ENCODE results near the gene ZNF444. TPM values are rescaled to one million over a fixed set of nuclear protein-coding genes. Genes with fewer than 3 reads are reported as not detected.

ZNF444 gene
- polyA plus RNA-seq (2013, experiment 1 of 2), result 19.9 TPM
- 20.3 TPM for polyA plus RNA-seq (2013, experiment 2 of 2)

DNA sequence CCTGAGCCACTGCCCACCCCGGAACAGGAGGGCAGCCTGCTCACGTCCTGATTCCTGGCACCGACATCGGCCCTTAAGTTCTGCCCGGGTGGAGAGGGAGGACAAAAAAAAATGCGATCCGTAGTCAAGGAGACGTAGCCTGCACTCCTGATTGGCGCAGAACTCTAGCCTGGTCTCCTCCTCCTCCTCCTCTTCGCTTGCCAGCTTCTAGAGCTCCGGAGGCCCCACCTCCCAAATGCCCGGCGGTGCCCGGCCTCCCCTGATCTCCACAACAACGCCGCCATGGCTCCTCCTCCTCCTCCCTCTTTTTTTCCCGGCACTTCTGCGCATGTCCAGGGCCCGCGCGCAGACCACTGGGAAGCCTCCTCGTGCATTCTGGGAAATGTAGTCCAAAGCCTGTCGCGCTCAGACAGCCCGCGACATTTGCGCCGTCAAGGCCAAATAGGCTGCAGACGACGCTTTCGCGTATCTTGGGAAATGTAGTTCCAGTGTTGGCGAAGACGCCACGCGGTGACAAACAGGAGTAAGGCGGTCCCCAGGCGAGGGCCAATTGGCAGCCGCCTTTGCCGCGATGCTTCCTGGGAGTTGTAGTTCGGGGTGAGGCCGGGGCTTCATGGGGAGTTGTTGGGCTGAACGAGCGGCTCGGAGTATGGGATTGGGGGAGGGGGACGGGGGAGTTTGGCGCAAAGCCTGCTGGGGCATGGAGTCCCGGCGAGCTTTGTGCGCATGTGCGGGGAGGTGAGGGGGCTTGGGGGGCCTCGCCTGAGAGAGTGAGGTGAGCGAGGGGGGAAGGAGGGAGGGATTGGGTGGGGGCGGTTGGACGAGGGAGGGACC, at the start of gene ZNF444:
TSS of gene ZNF444 (plus strand) at position 705 of the 834 bp plus-strand sequence. CDS start 5,625 bp downstream, outside the sequence.
- WGBS (ENCODE audit: extremely low coverage, insufficient coverage, low lambda C conversion rate), result no CpG with 5 or more reads among the region's 56 CpGs
- Histone ChIP-seq H3K4me1 (ENCODE audit: control insufficient read depth, low read depth, low read length) (no peaks in the 10 kb centered on the region), H3K23ac (ENCODE audit: low read length) (no peak within 1 kb of the TSS), H3K36me3 (ENCODE audit: control insufficient read depth, insufficient read depth, low read length) (no peaks in the 10 kb centered on the region), H3K79me1 (ENCODE audit: low read length) (peaks cover 19% of the 10 kb centered on the region), H2AK5ac (ENCODE audit: low read length) (no peak within 1 kb of the TSS), H2BK15ac (replicated peaks; ENCODE audit: low read depth) (no peak within 1 kb of the TSS), H3K9ac (ENCODE audit: low read length) (peak within 1 kb of the TSS; percentile 52), H3K56ac (ENCODE audit: low read length) (peak within 1 kb of the TSS; percentile 85), H3K4ac (ENCODE audit: low read depth, low read length) (peak within 1 kb of the TSS; percentile 85), H3K4me2 (ENCODE audit: low read length) (peak within 1 kb of the TSS; percentile 47), H3K27ac (ENCODE audit: low read depth, low read length) (no peak within 1 kb of the TSS), H4K8ac (ENCODE audit: low read depth, low read length) (peak within 1 kb of the TSS; percentile 77), H2BK120ac (ENCODE audit: low read depth, low read length) (peak within 1 kb of the TSS; percentile 46), H3K18ac (ENCODE audit: low read length) (peak within 1 kb of the TSS; percentile 81), H4K5ac (ENCODE audit: low read length) (no peak within 1 kb of the TSS), H3K79me2 (ENCODE audit: control insufficient read depth, insufficient read depth, low read length) (peaks cover 10% of the 10 kb centered on the region), H2BK5ac (ENCODE audit: low read length) (no peak within 1 kb of the TSS), H3K4me3 (ENCODE audit: low read length) (peak within 1 kb of the TSS; percentile 45), H3K27me3 (ENCODE audit: insufficient read depth, low read length, poor library complexity) (no peaks in the 10 kb centered on the region)
- peak; percentile 99 for DNase-seq

- Histone ChIP-seq H2AK5ac (ENCODE audit: low read length) (no peak overlapping the region), H3K4me1 (ENCODE audit: control insufficient read depth, low read depth, low read length) (no peaks in the 10 kb centered on the region), H2BK120ac (ENCODE audit: low read depth, low read length) (no peak overlapping the region), H3K27ac (ENCODE audit: low read depth, low read length) (no peak overlapping the region), H3K79me2 (ENCODE audit: control insufficient read depth, insufficient read depth, low read length) (peaks cover 31% of the 10 kb centered on the region), H3K56ac (ENCODE audit: low read length) (no peak overlapping the region), H3K4me3 (ENCODE audit: low read length) (no peak overlapping the region), H3K18ac (ENCODE audit: low read length) (no peak overlapping the region), H2BK5ac (ENCODE audit: low read length) (no peak overlapping the region), H3K4me2 (ENCODE audit: low read length) (no peak overlapping the region), H3K9ac (ENCODE audit: low read length) (no peak overlapping the region), H3K23ac (ENCODE audit: low read length) (no peak overlapping the region), H3K36me3 (ENCODE audit: control insufficient read depth, insufficient read depth, low read length) (peaks cover 2% of the 10 kb centered on the region), H3K27me3 (ENCODE audit: insufficient read depth, low read length, poor library complexity) (no peaks in the 10 kb centered on the region), H2BK15ac (replicated peaks; ENCODE audit: low read depth) (no peak overlapping the region), H4K5ac (ENCODE audit: low read length) (no peak overlapping the region), H4K8ac (ENCODE audit: low read depth, low read length) (no peak overlapping the region), H3K4ac (ENCODE audit: low read depth, low read length) (no peak overlapping the region), H3K79me1 (ENCODE audit: low read length) (peaks cover 34% of the 10 kb centered on the region)
- no peak for DNase-seq
- no CpG with 5 or more reads among the region's 38 CpGs for WGBS (ENCODE audit: extremely low coverage, insufficient coverage, low lambda C conversion rate)
Measured at GRCh38 chr19:56091751-56092546, 49.1 kb upstream of the ZNF444 start.

GRCh38 chr19:56092685-56093631, 48.1 kb upstream of the ZNF444 start:
- no peak for DNase-seq
- no peak overlapping the region for H4K8ac ChIP-seq (ENCODE audit: low read depth, low read length)
- H2BK15ac ChIP-seq (replicated peaks; ENCODE audit: low read depth), result no peak overlapping the region
- WGBS (ENCODE audit: extremely low coverage, insufficient coverage, low lambda C conversion rate), result no CpG with 5 or more reads among the region's 32 CpGs
- H2BK120ac ChIP-seq (ENCODE audit: low read depth, low read length), result no peak overlapping the region
- H3K23ac ChIP-seq (ENCODE audit: low read length), result no peak overlapping the region
- H2BK5ac ChIP-seq (ENCODE audit: low read length), result no peak overlapping the region
- H4K5ac ChIP-seq (ENCODE audit: low read length), result no peak overlapping the region
- no peak overlapping the region for H2AK5ac ChIP-seq (ENCODE audit: low read length)
- no peak overlapping the region for H3K56ac ChIP-seq (ENCODE audit: low read length)
- no peak overlapping the region for H3K4me3 ChIP-seq (ENCODE audit: low read length)
- H3K9ac ChIP-seq (ENCODE audit: low read length), result no peak overlapping the region
- H3K36me3 ChIP-seq (ENCODE audit: control insufficient read depth, insufficient read depth, low read length), result peaks cover 2% of the 10 kb centered on the region
- H3K4ac ChIP-seq (ENCODE audit: low read depth, low read length), result no peak overlapping the region
- no peak overlapping the region for H3K27ac ChIP-seq (ENCODE audit: low read depth, low read length)
- H3K18ac ChIP-seq (ENCODE audit: low read length), result no peak overlapping the region
- peaks cover 34% of the 10 kb centered on the region for H3K79me1 ChIP-seq (ENCODE audit: low read length)
- H3K27me3 ChIP-seq (ENCODE audit: insufficient read depth, low read length, poor library complexity), result no peaks in the 10 kb centered on the region
- peaks cover 33% of the 10 kb centered on the region for H3K79me2 ChIP-seq (ENCODE audit: control insufficient read depth, insufficient read depth, low read length)
- no peak overlapping the region for H3K4me2 ChIP-seq (ENCODE audit: low read length)
- H3K4me1 ChIP-seq (ENCODE audit: control insufficient read depth, low read depth, low read length), result no peaks in the 10 kb centered on the region

DNA sequence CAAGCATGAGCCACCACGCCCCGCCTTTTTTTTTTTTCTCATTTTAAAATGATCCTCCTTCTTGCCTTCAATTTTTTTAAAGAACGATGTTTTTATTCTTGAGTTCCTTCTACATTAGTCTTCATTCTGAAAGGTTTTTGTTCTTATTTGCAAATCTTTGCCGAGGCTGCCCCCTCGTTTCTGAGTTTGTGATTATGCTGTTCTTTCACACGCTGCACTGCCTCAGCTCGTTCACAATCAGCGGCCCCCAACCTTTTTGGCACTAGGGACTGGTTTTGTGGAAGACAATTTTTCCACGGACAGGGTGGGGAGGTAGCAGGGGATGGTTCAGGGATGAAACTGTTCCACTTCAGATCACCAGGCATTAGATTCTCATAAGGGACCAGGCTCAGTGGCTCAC, 46.6 kb upstream of the ZNF444 start:
- no peak overlapping the region for H3K27ac ChIP-seq (ENCODE audit: low read depth, low read length)
- no peak overlapping the region for H2BK15ac ChIP-seq (replicated peaks; ENCODE audit: low read depth)
- H3K4me2 ChIP-seq (ENCODE audit: low read length), result no peak overlapping the region
- H3K9ac ChIP-seq (ENCODE audit: low read length), result no peak overlapping the region
- no peaks in the 10 kb centered on the region for H3K27me3 ChIP-seq (ENCODE audit: insufficient read depth, low read length, poor library complexity)
- H3K18ac ChIP-seq (ENCODE audit: low read length), result no peak overlapping the region
- no peak overlapping the region for H2BK120ac ChIP-seq (ENCODE audit: low read depth, low read length)
- peaks cover 33% of the 10 kb centered on the region for H3K79me2 ChIP-seq (ENCODE audit: control insufficient read depth, insufficient read depth, low read length)
- no peak overlapping the region for H2BK5ac ChIP-seq (ENCODE audit: low read length)
- H4K5ac ChIP-seq (ENCODE audit: low read length), result no peak overlapping the region
- H3K4me1 ChIP-seq (ENCODE audit: control insufficient read depth, low read depth, low read length), result no peaks in the 10 kb centered on the region
- H3K4ac ChIP-seq (ENCODE audit: low read depth, low read length), result no peak overlapping the region
- peaks cover 32% of the 10 kb centered on the region for H3K79me1 ChIP-seq (ENCODE audit: low read length)
- H3K36me3 ChIP-seq (ENCODE audit: control insufficient read depth, insufficient read depth, low read length), result peaks cover 2% of the 10 kb centered on the region
- H2AK5ac ChIP-seq (ENCODE audit: low read length), result no peak overlapping the region
- H3K23ac ChIP-seq (ENCODE audit: low read length), result no peak overlapping the region
- H3K56ac ChIP-seq (ENCODE audit: low read length), result no peak overlapping the region
- H4K8ac ChIP-seq (ENCODE audit: low read depth, low read length), result no peak overlapping the region
- WGBS (ENCODE audit: extremely low coverage, insufficient coverage, low lambda C conversion rate), result no CpG with 5 or more reads among the region's 9 CpGs
- no peak for DNase-seq
- no peak overlapping the region for H3K4me3 ChIP-seq (ENCODE audit: low read length)

GRCh38 chr19:56096665-56097064, 44.4 kb upstream of the ZNF444 start:
- Histone ChIP-seq H3K36me3 (ENCODE audit: control insufficient read depth, insufficient read depth, low read length) (peaks cover 4% of the 10 kb centered on the region), H2AK5ac (ENCODE audit: low read length) (no peak overlapping the region), H3K27ac (ENCODE audit: low read depth, low read length) (no peak overlapping the region), H3K27me3 (ENCODE audit: insufficient read depth, low read length, poor library complexity) (no peaks in the 10 kb centered on the region), H3K4me2 (ENCODE audit: low read length) (no peak overlapping the region), H3K18ac (ENCODE audit: low read length) (no peak overlapping the region), H3K4me3 (ENCODE audit: low read length) (no peak overlapping the region), H3K9ac (ENCODE audit: low read length) (no peak overlapping the region), H3K79me1 (ENCODE audit: low read length) (peaks cover 27% of the 10 kb centered on the region), H3K79me2 (ENCODE audit: control insufficient read depth, insufficient read depth, low read length) (peaks cover 27% of the 10 kb centered on the region), H3K23ac (ENCODE audit: low read length) (no peak overlapping the region), H3K4ac (ENCODE audit: low read depth, low read length) (no peak overlapping the region), H2BK15ac (replicated peaks; ENCODE audit: low read depth) (no peak overlapping the region), H4K8ac (ENCODE audit: low read depth, low read length) (no peak overlapping the region), H2BK120ac (ENCODE audit: low read depth, low read length) (no peak overlapping the region), H3K4me1 (ENCODE audit: control insufficient read depth, low read depth, low read length) (no peaks in the 10 kb centered on the region), H4K5ac (ENCODE audit: low read length) (no peak overlapping the region), H3K56ac (ENCODE audit: low read length) (no peak overlapping the region), H2BK5ac (ENCODE audit: low read length) (no peak overlapping the region)
- no peak for DNase-seq
- no CpG with 5 or more reads among the region's 13 CpGs for WGBS (ENCODE audit: extremely low coverage, insufficient coverage, low lambda C conversion rate)
